Endodermal cell (in vitro differentiated cells): ENCODE data around the gene COX20. TPM values are rescaled to one million over a fixed set of nuclear protein-coding genes. Genes with fewer than 3 reads are reported as not detected.

Experiments used
- DNase-seq: peaks from one replicate; pipeline ENCODE4 v3.0.0-alpha.2; 2017
- H3K27ac ChIP-seq: 2 replicates; pipeline ENCODE4 v1.5.1; 2013; ENCODE audit warnings: mild to moderate bottlenecking, low read depth, low read length, moderate library complexity
- H3K27me3 ChIP-seq: 2 replicates; pipeline ENCODE4 v1.6.1; 2013; ENCODE audit warnings: mild to moderate bottlenecking, low read length, moderate library complexity; ENCODE audit not compliant: insufficient read depth, control insufficient read depth, poor library complexity, severe bottlenecking
- H3K36me3 ChIP-seq: 2 replicates; pipeline ENCODE4 v1.7.0; 2013; ENCODE audit warnings: mild to moderate bottlenecking, low read length, moderate library complexity; ENCODE audit not compliant: control insufficient read depth, insufficient read depth
- H3K4me1 ChIP-seq: one replicate; pipeline ENCODE4 v1.7.0; 2013; ENCODE audit warnings: low read length; ENCODE audit not compliant: control insufficient read depth, insufficient read depth
- H3K4me3 ChIP-seq: 2 replicates; pipeline ENCODE4 v1.5.1; 2013; ENCODE audit warnings: mild to moderate bottlenecking, low read length, moderate library complexity
- H3K9ac ChIP-seq: 2 replicates; pipeline ENCODE4 v1.6.1; 2013; ENCODE audit warnings: mild to moderate bottlenecking, low read length, moderate library complexity; ENCODE audit not compliant: poor library complexity, severe bottlenecking; ENCODE audit errors: extremely low read depth
- H3K9me3 ChIP-seq: 2 replicates; pipeline ENCODE4 v1.6.1; 2013; ENCODE audit warnings: mild to moderate bottlenecking, low read length, moderate library complexity; ENCODE audit not compliant: control insufficient read depth
- H3K27ac Mint-ChIP-seq: 2 replicates; pipeline ENCODE4 v1.8.0; 2020; ENCODE audit warnings: mixed read lengths
- H3K27me3 Mint-ChIP-seq: 2 replicates; pipeline ENCODE4 v1.8.0; 2021; ENCODE audit warnings: mild to moderate bottlenecking, mixed read lengths; ENCODE audit not compliant: insufficient read depth
- H3K36me3 Mint-ChIP-seq: 2 replicates; pipeline ENCODE4 v1.8.0; 2020; ENCODE audit warnings: low read depth, mixed read lengths
- H3K4me1 Mint-ChIP-seq: 2 replicates; pipeline ENCODE4 v1.8.0; 2020; ENCODE audit warnings: mixed read lengths
- H3K4me3 Mint-ChIP-seq: 2 replicates; pipeline ENCODE4 v1.8.0; 2020; ENCODE audit warnings: mild to moderate bottlenecking, moderate library complexity, mixed read lengths
- H3K9me3 Mint-ChIP-seq: 2 replicates; pipeline ENCODE4 v1.8.0; 2020; ENCODE audit warnings: mild to moderate bottlenecking, mixed read lengths
- WGBS, 2 experiments: methylation state at CpG; one replicate each; pipeline versions ENCODE4 v1.1.5 to v1.1.7; 2013; ENCODE audit warnings: missing lambda C conversion rate in 2 of 2, mixed read lengths in 1 of 2; ENCODE audit not compliant: insufficient coverage in 1 of 2, insufficient read length in 1 of 2; 5-methylcytosine and 5-hydroxymethylcytosine counted together
- total RNA-seq, 2 donors: library from RNA; stranded (reverse); fragmentation: NEBNext Ultra II Directional in 1 of 2; extraction: Animal tissue kit (Norgen Biotek cat#: 25700) in 1 of 2; gene quantifications; 2 replicates in 1 of 2; 3 replicates in 1 of 2; pipeline ENCODE4 v1.2.1, GENCODE V29; 2021
- TF ChIP-seq, protein P1 (sequence below): fragments of 200-600 bp; sonication (generic); conservative IDR thresholded peaks from 2 replicates; pipeline ENCODE4 v1.5.0; 2021; ENCODE audit warnings: antibody characterized with exemption, mild to moderate bottlenecking

COX20 gene
- total RNA-seq, 2 donors from 2014 or later: 19.5 to 23.4 TPM

DNA sequence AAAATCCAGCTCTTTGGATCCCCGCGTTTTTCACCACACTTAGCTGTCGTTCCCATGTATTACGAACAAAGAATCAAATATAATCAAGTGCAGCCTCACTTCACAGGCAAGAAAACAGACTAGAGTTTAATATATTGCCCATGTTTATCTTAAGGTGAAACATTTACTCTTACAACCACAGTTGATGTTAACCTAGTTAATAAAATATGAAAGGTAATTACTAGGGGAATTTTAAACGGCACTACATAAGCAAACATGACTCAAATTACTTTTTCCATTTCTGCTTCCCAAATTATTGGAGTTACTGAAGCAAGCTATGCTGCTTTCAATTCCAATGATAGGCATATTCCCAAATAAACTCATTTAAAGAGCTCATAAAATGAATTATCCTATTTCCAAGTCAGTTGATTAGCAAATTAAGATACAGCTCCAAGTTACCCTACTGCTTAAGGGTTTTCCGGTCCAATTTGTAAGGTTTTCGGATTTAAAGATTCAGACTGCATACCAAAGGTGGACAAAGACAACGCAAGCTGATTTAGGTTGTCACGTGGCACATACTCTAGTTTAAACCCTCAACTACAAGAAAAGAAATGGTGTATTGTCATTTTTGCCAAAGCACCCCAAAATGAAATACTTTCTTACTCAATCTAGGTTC, 5.9 kb downstream of the COX20 start:
- Histone ChIP-seq H3K36me3 (peaks cover 87% of the 10 kb centered on the region), H3K9me3 (no peaks in the 10 kb centered on the region), H3K9ac (no peak overlapping the region), H3K27ac (no peak overlapping the region), H3K4me3 (no peak overlapping the region), H3K27me3 (no peaks in the 10 kb centered on the region), H3K4me1 (no peaks in the 10 kb centered on the region)
- H3K4me1 Mint-ChIP-seq: peaks cover 19% of the 10 kb centered on the region
- TF ChIP-seq, protein P1, sequence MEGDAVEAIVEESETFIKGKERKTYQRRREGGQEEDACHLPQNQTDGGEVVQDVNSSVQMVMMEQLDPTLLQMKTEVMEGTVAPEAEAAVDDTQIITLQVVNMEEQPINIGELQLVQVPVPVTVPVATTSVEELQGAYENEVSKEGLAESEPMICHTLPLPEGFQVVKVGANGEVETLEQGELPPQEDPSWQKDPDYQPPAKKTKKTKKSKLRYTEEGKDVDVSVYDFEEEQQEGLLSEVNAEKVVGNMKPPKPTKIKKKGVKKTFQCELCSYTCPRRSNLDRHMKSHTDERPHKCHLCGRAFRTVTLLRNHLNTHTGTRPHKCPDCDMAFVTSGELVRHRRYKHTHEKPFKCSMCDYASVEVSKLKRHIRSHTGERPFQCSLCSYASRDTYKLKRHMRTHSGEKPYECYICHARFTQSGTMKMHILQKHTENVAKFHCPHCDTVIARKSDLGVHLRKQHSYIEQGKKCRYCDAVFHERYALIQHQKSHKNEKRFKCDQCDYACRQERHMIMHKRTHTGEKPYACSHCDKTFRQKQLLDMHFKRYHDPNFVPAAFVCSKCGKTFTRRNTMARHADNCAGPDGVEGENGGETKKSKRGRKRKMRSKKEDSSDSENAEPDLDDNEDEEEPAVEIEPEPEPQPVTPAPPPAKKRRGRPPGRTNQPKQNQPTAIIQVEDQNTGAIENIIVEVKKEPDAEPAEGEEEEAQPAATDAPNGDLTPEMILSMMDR: no peak
- DNase-seq: no peak
- no peak overlapping the region for H3K27ac Mint-ChIP-seq
- no peaks in the 10 kb centered on the region for H3K27me3 Mint-ChIP-seq
- WGBS, 2 experiments: 96 to 97% methylated on average over 7 to 9 of the region's 9 CpGs
- H3K9me3 Mint-ChIP-seq: no peaks in the 10 kb centered on the region
- peaks cover 68% of the 10 kb centered on the region for H3K36me3 Mint-ChIP-seq
- no peak overlapping the region for H3K4me3 Mint-ChIP-seq

DNA sequence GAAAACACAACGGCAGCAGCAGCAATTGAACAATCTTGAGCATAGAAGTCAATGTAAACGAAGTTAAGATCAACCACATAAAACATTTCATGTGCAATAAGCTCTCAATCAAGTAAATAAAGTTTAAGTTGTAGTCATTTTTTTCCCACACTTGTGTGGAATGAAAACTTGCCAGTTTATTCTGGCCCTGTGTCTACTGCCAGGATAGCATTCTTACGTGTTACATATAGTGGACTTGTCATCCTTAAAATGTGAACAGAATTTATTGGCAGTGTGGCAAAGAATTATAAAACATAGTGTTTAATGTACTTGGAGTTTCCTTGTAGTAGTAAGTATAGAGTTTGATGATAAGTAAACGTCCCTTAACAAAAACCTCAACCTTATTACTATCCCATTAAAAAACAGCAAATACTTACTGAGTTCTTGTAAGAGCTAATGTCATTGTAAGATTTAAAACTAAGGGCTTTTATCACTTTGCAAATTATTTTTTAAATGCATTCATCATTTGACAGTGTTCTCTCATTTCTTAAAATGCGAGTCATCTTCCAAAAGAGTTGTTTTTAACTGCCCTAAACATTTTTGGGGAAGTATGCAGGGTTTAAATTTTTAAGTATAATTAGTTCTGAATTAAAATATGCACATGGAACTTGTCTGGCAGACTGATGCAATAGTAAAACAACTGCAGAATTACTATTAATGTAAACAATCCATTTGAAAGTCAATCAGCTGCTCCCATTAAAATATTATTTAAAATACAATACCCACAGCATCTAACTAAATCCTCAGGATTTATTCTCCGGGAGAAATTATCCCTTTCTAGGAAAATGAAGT, 7.9 kb downstream of the COX20 start:
- DNase-seq: no peak
- Mint-ChIP-seq H3K27ac (no peak overlapping the region), H3K27me3 (no peaks in the 10 kb centered on the region), H3K9me3 (no peaks in the 10 kb centered on the region), H3K36me3 (peaks cover 72% of the 10 kb centered on the region), H3K4me1 (peaks cover under 1% of the 10 kb centered on the region), H3K4me3 (no peak overlapping the region)
- H3K9me3 ChIP-seq: no peaks in the 10 kb centered on the region
- no peak overlapping the region for H3K4me3 ChIP-seq
- 97 to 100% methylated on average over 3 to 4 of the region's 6 CpGs for WGBS, 2 experiments
- no peaks in the 10 kb centered on the region for H3K4me1 ChIP-seq
- no peaks in the 10 kb centered on the region for H3K27me3 ChIP-seq
- TF ChIP-seq, protein P1: no peak
- no peak overlapping the region for H3K27ac ChIP-seq
- peaks cover 97% of the 10 kb centered on the region for H3K36me3 ChIP-seq
- H3K9ac ChIP-seq: no peak overlapping the region

DNA sequence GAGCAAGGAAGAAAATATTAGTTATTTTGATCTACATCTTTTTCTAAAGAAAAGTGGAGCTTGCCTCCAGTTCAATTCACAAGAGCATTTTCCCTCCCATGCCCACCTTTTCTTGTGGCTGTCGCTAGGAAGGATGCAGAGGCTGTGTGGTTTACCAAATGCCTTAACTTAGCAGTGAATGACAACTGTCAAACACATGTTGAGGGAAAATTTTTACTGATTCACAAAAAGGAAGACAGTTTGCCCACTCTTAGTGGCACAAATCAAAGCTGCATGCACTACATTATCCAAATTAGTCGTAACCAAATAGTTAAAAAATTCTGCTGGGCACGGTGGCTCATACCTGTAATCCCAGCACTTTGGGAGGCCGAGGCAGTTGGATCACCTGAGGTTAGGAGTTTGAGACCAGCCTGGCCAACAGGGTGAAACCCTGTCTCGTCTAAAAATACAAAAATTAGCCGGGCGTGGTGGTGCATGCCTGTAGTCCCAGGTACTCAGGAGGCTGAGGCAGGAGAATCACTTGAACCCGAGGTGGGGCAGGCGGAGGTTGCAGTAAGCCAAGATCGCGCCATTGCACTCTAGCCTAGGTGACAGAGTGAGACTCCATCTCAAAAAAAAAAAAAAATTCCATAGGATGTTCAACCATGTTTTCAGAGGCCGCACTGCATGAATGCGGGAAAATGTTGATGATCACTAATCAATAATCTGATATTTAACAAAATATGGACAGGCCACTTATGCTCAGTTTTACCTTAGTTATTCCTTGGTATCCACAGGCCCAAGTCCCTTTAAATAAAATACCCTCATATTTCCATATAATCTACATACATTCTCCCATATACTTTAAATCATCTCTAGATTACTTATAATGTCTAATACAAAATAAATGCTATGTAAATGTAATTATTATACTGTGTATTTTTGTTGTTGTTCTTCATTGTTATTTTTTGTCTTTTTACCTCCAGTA, 9.0 kb downstream of the COX20 start:
- no peak for DNase-seq
- Mint-ChIP-seq H3K27ac (no peak overlapping the region), H3K4me3 (no peak overlapping the region), H3K36me3 (peaks cover 76% of the 10 kb centered on the region), H3K9me3 (no peaks in the 10 kb centered on the region), H3K4me1 (no peaks in the 10 kb centered on the region), H3K27me3 (no peaks in the 10 kb centered on the region)
- Histone ChIP-seq H3K36me3 (peaks cover 98% of the 10 kb centered on the region), H3K9ac (no peak overlapping the region), H3K27me3 (no peaks in the 10 kb centered on the region), H3K4me1 (no peaks in the 10 kb centered on the region), H3K9me3 (no peaks in the 10 kb centered on the region), H3K27ac (no peak overlapping the region), H3K4me3 (no peak overlapping the region)
- TF ChIP-seq, protein P1: no peak
- 84 to 96% methylated on average over 11 to 13 of the region's 13 CpGs for WGBS, 2 experiments
